ENCODE measurements around the gene USP3.
"Not testable (repeated sequence)": the region's sequence is repeated elsewhere in the genome, so short reads cannot be mapped to it uniquely, and the experiment has no call there.

USP3 gene

GRCh38 chr15:63519041-63519440, 14.6 kb downstream of the USP3 start:
- no peak overlapping the region for H3K4me3 ChIP-seq (ENCODE audit: low read length)
- H3K79me2 ChIP-seq (ENCODE audit: control insufficient read depth, low read length) = peaks cover 100% of the 10 kb centered on the region
- H4K20me1 ChIP-seq (ENCODE audit: control insufficient read depth, insufficient read depth, low read depth, low read length) = peaks cover 32% of the 10 kb centered on the region
- peaks cover 37% of the 10 kb centered on the region for H3K4me1 ChIP-seq (ENCODE audit: control insufficient read depth, low read length)
- no peak for TF ChIP-seq EZH2phosphoT487 (IDR thresholded peaks at IDR 0.05; ENCODE audit: borderline replicate concordance, low read length)
- no peak for TF ChIP-seq CTCF (IDR thresholded peaks at IDR 0.05; ENCODE audit: low read depth, low read length, poor library complexity, severe bottlenecking)
- H3K27ac ChIP-seq (ENCODE audit: low read depth, low read length) = no peak overlapping the region
- no peak overlapping the region for H3K4me2 ChIP-seq (ENCODE audit: low read length)
- H3K36me3 ChIP-seq (ENCODE audit: control insufficient read depth, low read length) = no peaks in the 10 kb centered on the region
- H3K9me3 ChIP-seq (ENCODE audit: control insufficient read depth, insufficient read depth, low read length) = no peaks in the 10 kb centered on the region
- no peaks in the 10 kb centered on the region for H3K9me2 ChIP-seq (replicated peaks; ENCODE audit: control insufficient read depth, low read length)
- no peaks in the 10 kb centered on the region for H3K27me3 ChIP-seq (ENCODE audit: control insufficient read depth, low read length)
- peaks cover 8% of the 10 kb centered on the region; the same call in 1 of the 2 replicates for H3F3A ChIP-seq (ENCODE audit: control insufficient read depth, insufficient read depth)

GRCh38 chr15:63519548-63520178, 15.3 kb downstream of the USP3 start:
- H3K79me2 ChIP-seq (ENCODE audit: control insufficient read depth, low read length) = peaks cover 100% of the 10 kb centered on the region
- no peaks in the 10 kb centered on the region for H3K36me3 ChIP-seq (ENCODE audit: control insufficient read depth, low read length)

GRCh38 chr15:63520462-63520861, 16.1 kb downstream of the USP3 start:
- not testable (repeated sequence) for H3K27ac ChIP-seq (ENCODE audit: low read depth, low read length); H3F3A ChIP-seq (ENCODE audit: control insufficient read depth, insufficient read depth); H3K9me3 ChIP-seq (ENCODE audit: control insufficient read depth, insufficient read depth, low read length); H3K4me3 ChIP-seq (ENCODE audit: low read length); H3K36me3 ChIP-seq (ENCODE audit: control insufficient read depth, low read length); H3K4me2 ChIP-seq (ENCODE audit: low read length); H3K9me2 ChIP-seq (replicated peaks; ENCODE audit: control insufficient read depth, low read length); H3K27me3 ChIP-seq (ENCODE audit: control insufficient read depth, low read length)
- H3K79me2 ChIP-seq (ENCODE audit: control insufficient read depth, low read length) = peaks cover 100% of the 10 kb centered on the region
- H4K20me1 ChIP-seq (ENCODE audit: control insufficient read depth, insufficient read depth, low read depth, low read length) = peaks cover 31% of the 10 kb centered on the region
- peaks cover 24% of the 10 kb centered on the region for H3K4me1 ChIP-seq (ENCODE audit: control insufficient read depth, low read length)

More at GRCh38 chr15:63519548-63520178, 15.3 kb downstream of the USP3 start:
- Histone ChIP-seq H3K4me2 (ENCODE audit: low read length) (no peak overlapping the region), H3K9me2 (replicated peaks; ENCODE audit: control insufficient read depth, low read length) (no peaks in the 10 kb centered on the region), H4K20me1 (ENCODE audit: control insufficient read depth, insufficient read depth, low read depth, low read length) (peaks cover 34% of the 10 kb centered on the region), H3K9me3 (ENCODE audit: control insufficient read depth, insufficient read depth, low read length) (no peaks in the 10 kb centered on the region), H3F3A (ENCODE audit: control insufficient read depth, insufficient read depth) (peaks cover 5% of the 10 kb centered on the region; the same call in 1 of the 2 replicates), H3K27me3 (ENCODE audit: control insufficient read depth, low read length) (no peaks in the 10 kb centered on the region), H3K27ac (ENCODE audit: low read depth, low read length) (no peak overlapping the region), H3K4me3 (ENCODE audit: low read length) (no peak overlapping the region), H3K4me1 (ENCODE audit: control insufficient read depth, low read length) (peaks cover 31% of the 10 kb centered on the region)
- no peak for TF ChIP-seq CTCF (IDR thresholded peaks at IDR 0.05; ENCODE audit: low read depth, low read length, poor library complexity, severe bottlenecking)
- TF ChIP-seq EZH2phosphoT487 (IDR thresholded peaks at IDR 0.05; ENCODE audit: borderline replicate concordance, low read length) = no peak

GRCh38 chr15:63522225-63522578, 17.8 kb downstream of the USP3 start:
- no peaks in the 10 kb centered on the region for H3K9me2 ChIP-seq (replicated peaks; ENCODE audit: control insufficient read depth, low read length)
- H3K4me2 ChIP-seq (ENCODE audit: low read length) = no peak overlapping the region
- peaks cover 100% of the 10 kb centered on the region for H3K79me2 ChIP-seq (ENCODE audit: control insufficient read depth, low read length)
- TF ChIP-seq EZH2phosphoT487 (IDR thresholded peaks at IDR 0.05; ENCODE audit: borderline replicate concordance, low read length) (no peak), CTCF (IDR thresholded peaks at IDR 0.05; ENCODE audit: low read depth, low read length, poor library complexity, severe bottlenecking) (no peak)
- H3K36me3 ChIP-seq (ENCODE audit: control insufficient read depth, low read length) = no peaks in the 10 kb centered on the region
- H3K27ac ChIP-seq (ENCODE audit: low read depth, low read length) = no peak overlapping the region
- H3K4me3 ChIP-seq (ENCODE audit: low read length) = no peak overlapping the region
- H3F3A ChIP-seq (ENCODE audit: control insufficient read depth, insufficient read depth) = peaks cover under 1% of the 10 kb centered on the region; the same call in 1 of the 2 replicates
- peaks cover 33% of the 10 kb centered on the region for H4K20me1 ChIP-seq (ENCODE audit: control insufficient read depth, insufficient read depth, low read depth, low read length)
- no peaks in the 10 kb centered on the region for H3K9me3 ChIP-seq (ENCODE audit: control insufficient read depth, insufficient read depth, low read length)
- H3K27me3 ChIP-seq (ENCODE audit: control insufficient read depth, low read length) = no peaks in the 10 kb centered on the region
- H3K4me1 ChIP-seq (ENCODE audit: control insufficient read depth, low read length) = peaks cover 7% of the 10 kb centered on the region

Measured in DOHH2 (cell line).